GM12891 (cell line): Measurements from ENCODE around the gene POC5.

Experiments
- DNase-seq: peaks from one replicate; pipeline ENCODE4 v3.0.0; 2011; ENCODE audit warnings: low spot score; ENCODE audit not compliant: insufficient read length
- FAIRE-seq: peaks from 2 replicates; lab custom pipeline; 2011; peaks lifted over from hg19 to GRCh38; lab: Jason Lieb, UNC
- PAX5 ChIP-seq: IDR thresholded peaks from 2 replicates; pipeline ENCODE4 v1.6.1; 2011; ENCODE audit warnings: low read length, moderate library complexity, mild to moderate bottlenecking; ENCODE audit not compliant: insufficient read depth, severe bottlenecking
- POLR2A ChIP-seq: IDR thresholded peaks from 2 replicates; pipeline ENCODE4 v1.6.1; 2011; ENCODE audit warnings: low read depth, low read length, control low read depth
- POLR2AphosphoS5 ChIP-seq: IDR thresholded peaks from 2 replicates; pipeline ENCODE4 v1.6.1; 2011; ENCODE audit warnings: low read depth, low read length, control low read depth
- POU2F2 ChIP-seq: IDR thresholded peaks from 2 replicates; pipeline ENCODE4 v1.6.1; 2011; ENCODE audit warnings: low read depth, mild to moderate bottlenecking, control low read depth, low read length, moderate library complexity
- SPI1 ChIP-seq: IDR thresholded peaks from 2 replicates; pipeline ENCODE4 v1.6.1; 2011; ENCODE audit warnings: low read depth, low read length, control low read depth
- TAF1 ChIP-seq: IDR thresholded peaks from 2 replicates; pipeline ENCODE4 v1.6.1; 2011; ENCODE audit warnings: low read depth, low read length, control low read depth

POC5 gene

GRCh38 chr5:75630875-75631274, 86.4 kb downstream of the POC5 start:
- no peak for TF ChIP-seq TAF1
- no peak for TF ChIP-seq PAX5
- no peak for TF ChIP-seq SPI1
- no peak for TF ChIP-seq POU2F2
- TF ChIP-seq POLR2AphosphoS5, result no peak
- TF ChIP-seq POLR2A, result no peak
- DNase-seq (no peak), FAIRE-seq (no peak)

GRCh38 chr5:75627801-75628200, 89.4 kb downstream of the POC5 start:
- TF ChIP-seq SPI1 (no peak), POLR2AphosphoS5 (no peak), TAF1 (no peak), PAX5 (no peak), POU2F2 (no peak), POLR2A (no peak)
- DNase-seq, result no peak
- no peak for FAIRE-seq

GRCh38 chr5:75626959-75627358, 90.3 kb downstream of the POC5 start:
- no peak for DNase-seq
- TF ChIP-seq TAF1 (no peak), POLR2AphosphoS5 (no peak), SPI1 (no peak), POLR2A (no peak), PAX5 (no peak), POU2F2 (no peak)
- FAIRE-seq, result no peak
